Gastrocnemius medialis (tissue), 4 donors: ENCODE data around the gene ZBTB20.

ENCODE experiments used
- POLR2A ChIP-seq, 2 donors: fragments of 450-650 bp; IDR thresholded peaks; one replicate each; pipeline ENCODE4 v1.6.1; 2017; ENCODE audit warnings: antibody characterized with exemption in 2 of 2, mild to moderate bottlenecking in 2 of 2, moderate library complexity in 2 of 2
- TF ChIP-seq, protein P1 (sequence below), 5 experiments: fragments of 450-650 bp in 3 of 5; fragments of 200-600 bp in 2 of 5; sonication (generic) in 2 of 5; IDR thresholded peaks in 4 of 5; conservative IDR thresholded peaks in 1 of 5; 1 replicate in 4 of 5; 2 replicates in 1 of 5; pipeline ENCODE4 v1.5.1; 2016 to 2019; ENCODE audit warnings: antibody characterized with exemption in 5 of 5, mild to moderate bottlenecking in 3 of 5, moderate library complexity in 3 of 5

DNA sequence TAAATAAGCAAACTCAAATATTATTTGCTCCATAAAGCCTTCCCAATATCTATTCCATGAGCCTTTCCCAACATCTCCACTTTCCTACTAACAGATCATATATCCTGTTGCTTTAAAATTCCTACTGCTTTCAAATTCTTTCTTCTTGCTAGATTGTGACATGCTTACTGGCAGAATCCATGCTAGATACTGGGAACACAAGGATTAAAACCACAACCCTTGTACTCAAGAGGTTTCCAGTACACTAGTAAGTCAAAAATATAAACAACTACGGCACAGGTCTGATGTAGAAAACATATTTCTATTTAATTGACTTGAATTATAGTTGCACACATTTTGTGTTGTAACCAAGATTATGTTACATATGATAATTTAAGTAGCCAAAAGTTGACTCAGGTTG lies 275.0 kb downstream of the ZBTB20 start:
- TF ChIP-seq, protein P1, sequence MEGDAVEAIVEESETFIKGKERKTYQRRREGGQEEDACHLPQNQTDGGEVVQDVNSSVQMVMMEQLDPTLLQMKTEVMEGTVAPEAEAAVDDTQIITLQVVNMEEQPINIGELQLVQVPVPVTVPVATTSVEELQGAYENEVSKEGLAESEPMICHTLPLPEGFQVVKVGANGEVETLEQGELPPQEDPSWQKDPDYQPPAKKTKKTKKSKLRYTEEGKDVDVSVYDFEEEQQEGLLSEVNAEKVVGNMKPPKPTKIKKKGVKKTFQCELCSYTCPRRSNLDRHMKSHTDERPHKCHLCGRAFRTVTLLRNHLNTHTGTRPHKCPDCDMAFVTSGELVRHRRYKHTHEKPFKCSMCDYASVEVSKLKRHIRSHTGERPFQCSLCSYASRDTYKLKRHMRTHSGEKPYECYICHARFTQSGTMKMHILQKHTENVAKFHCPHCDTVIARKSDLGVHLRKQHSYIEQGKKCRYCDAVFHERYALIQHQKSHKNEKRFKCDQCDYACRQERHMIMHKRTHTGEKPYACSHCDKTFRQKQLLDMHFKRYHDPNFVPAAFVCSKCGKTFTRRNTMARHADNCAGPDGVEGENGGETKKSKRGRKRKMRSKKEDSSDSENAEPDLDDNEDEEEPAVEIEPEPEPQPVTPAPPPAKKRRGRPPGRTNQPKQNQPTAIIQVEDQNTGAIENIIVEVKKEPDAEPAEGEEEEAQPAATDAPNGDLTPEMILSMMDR (IDR thresholded peaks at IDR 0.05 in 4 of 5, conservative IDR thresholded peaks at IDR 0.05 in 1 of 5): no peak
- TF ChIP-seq POLR2A (IDR thresholded peaks at IDR 0.05): no peak
